K562 (cell line): Measurements from ENCODE around the gene LATS2. TPM values are rescaled to one million over a fixed set of nuclear protein-coding genes. Genes with fewer than 3 reads are reported as not detected.

Experiments
- ATAC-seq: fragments of 200-7000 bp; cut with Tn5 transposase; 3 replicates; pipeline ENCODE4 v1.9.1; 2020; ENCODE audit warnings: moderate library complexity
- BruUV-seq: library from RNA; stranded (reverse); fragments of 400-500 nt; replicated peaks from 2 replicates; lab custom pipeline; 2021; lab: Mats Ljungman, UMichigan
- CTCF ChIA-PET: fragments of 300-600 bp; formaldehyde crosslinking; extraction: SDS; loops from one replicate; lab custom pipeline; 2021; ENCODE audit warnings: low intra/inter-chr PET ratio; lab: Yijun Ruan, JAX
- POLR2A ChIA-PET: fragments of 300-600, 350-650 bp; sonication (Branson Sonifier 250); formaldehyde crosslinking; extraction: SDS; loops from one replicate; lab custom pipeline; 2021; ENCODE audit warnings: antibody characterized with exemption, inconsistent platforms; lab: Yijun Ruan, JAX
- DNase-seq, 4 experiments: peaks; one replicate each; pipeline versions ENCODE4 v3.0.0 to v3.0.0-alpha.2; 2011 to 2018; ENCODE audit warnings: low spot score in 3 of 4, mixed read lengths in 3 of 4; ENCODE audit errors: extremely low read depth in 1 of 4
- FAIRE-seq: peaks from 2 replicates; lab custom pipeline; 2011; peaks lifted over from hg19 to GRCh38; lab: Jason Lieb, UNC
- H2AFZ ChIP-seq: 2 replicates; pipeline ENCODE4 v1.6.0; 2011; ENCODE audit warnings: low read depth, low read length, control low read depth, inconsistent platforms
- H3K27ac ChIP-seq: fragments of 200-600 bp; 3 replicates; pipeline ENCODE4 v1.8.0; 2011; ENCODE audit warnings: low read depth, mild to moderate bottlenecking, control low read depth, inconsistent platforms, low read length, moderate library complexity, mixed read lengths; ENCODE audit errors: extremely low read depth
- H3K27me3 ChIP-seq, 2 experiments: fragments of 300-600 bp in 1 of 2; 2 replicates in 1 of 2; 3 replicates in 1 of 2; pipeline versions ENCODE4 v1.6.0 to v1.8.0; 2011; ENCODE audit warnings: inconsistent platforms in 2 of 2, low read length in 2 of 2, mild to moderate bottlenecking in 1 of 2, mixed read lengths in 1 of 2, moderate library complexity in 1 of 2; ENCODE audit not compliant: control insufficient read depth in 2 of 2, insufficient read depth in 2 of 2
- H3K36me3 ChIP-seq: fragments of 300-600 bp; 3 replicates; pipeline ENCODE4 v1.8.0; 2011; ENCODE audit warnings: mild to moderate bottlenecking, low read length, inconsistent platforms; ENCODE audit not compliant: control insufficient read depth, insufficient read depth
- H3K4me1 ChIP-seq, 2 experiments: fragments of 200-600 bp in 1 of 2; replicated peaks in 1 of 2; 2 replicates in 1 of 2; 3 replicates in 1 of 2; pipeline versions ENCODE4 v1.5.1 to v1.8.0; 2011; ENCODE audit warnings: inconsistent platforms in 2 of 2, low read length in 2 of 2, mild to moderate bottlenecking in 1 of 2, mixed read lengths in 1 of 2, moderate library complexity in 1 of 2; ENCODE audit not compliant: control insufficient read depth in 2 of 2, insufficient read depth in 2 of 2
- H3K4me2 ChIP-seq: 2 replicates; pipeline ENCODE4 v1.6.1; 2011; ENCODE audit warnings: low read length, control low read depth, inconsistent platforms, mixed read lengths; ENCODE audit not compliant: insufficient read depth
- H3K4me3 ChIP-seq: fragments of 200-600 bp; sonication (generic), shearing (Covaris generic); 2 replicates; pipeline ENCODE4 v1.5.1; 2016; ENCODE audit warnings: control low read depth, inconsistent platforms
- H3K79me2 ChIP-seq: fragments of 200-600 bp; 3 replicates; pipeline ENCODE4 v1.8.0; 2011; ENCODE audit warnings: low read length, inconsistent platforms; ENCODE audit not compliant: control insufficient read depth, insufficient read depth
- H3K9ac ChIP-seq, 2 experiments: 2 replicates each; pipeline versions ENCODE4 v1.6.0 to v1.6.1; 2011; ENCODE audit warnings: low read depth in 2 of 2, low read length in 2 of 2, control low read depth in 1 of 2, inconsistent platforms in 1 of 2, mild to moderate bottlenecking in 1 of 2, mixed read lengths in 1 of 2; ENCODE audit not compliant: insufficient read depth in 1 of 2
- H3K9me1 ChIP-seq: one replicate; pipeline ENCODE4 v1.6.0; 2011; ENCODE audit warnings: inconsistent platforms, mild to moderate bottlenecking, low read length, moderate library complexity; ENCODE audit not compliant: control insufficient read depth, insufficient read depth
- H3K9me3 ChIP-seq: replicated peaks from 2 replicates; pipeline ENCODE4 v1.5.1; 2011; ENCODE audit warnings: low read depth, low read length, inconsistent platforms; ENCODE audit not compliant: control insufficient read depth, insufficient read depth
- H4K20me1 ChIP-seq: replicated peaks from 2 replicates; pipeline ENCODE4 v1.6.1; 2011; ENCODE audit warnings: low read length, inconsistent platforms, mixed read lengths; ENCODE audit not compliant: control insufficient read depth, insufficient read depth
- ASH1L ChIP-seq: fragments of 450-650 bp; IDR thresholded peaks from 2 replicates; pipeline ENCODE4 v1.6.1; 2018; ENCODE audit warnings: borderline replicate concordance, mild to moderate bottlenecking, low read depth; ENCODE audit not compliant: partially characterized antibody
- CBX2 ChIP-seq: fragments of 200-600 bp; sonication (generic); IDR thresholded peaks from one replicate; pipeline ENCODE4 v1.6.1; 2012; ENCODE audit warnings: mild to moderate bottlenecking, low read length, inconsistent platforms; ENCODE audit not compliant: insufficient read depth, poor library complexity, severe bottlenecking
- HNRNPK ChIP-seq: fragments of 200-400 bp; formaldehyde crosslinking; IDR thresholded peaks from one replicate; pipeline ENCODE4 v1.6.1; 2018; ENCODE audit warnings: mild to moderate bottlenecking, low read depth, low read length; ENCODE audit not compliant: poor library complexity, severe bottlenecking
- RBM25 ChIP-seq: fragments of 200-400 bp; formaldehyde crosslinking; IDR thresholded peaks from 2 replicates; pipeline ENCODE4 v1.6.1; 2018; ENCODE audit warnings: low read length, low read depth, moderate library complexity; ENCODE audit not compliant: severe bottlenecking
- SMAD1 ChIP-seq: fragments of 150-350 bp; IDR thresholded peaks from 2 replicates; pipeline ENCODE4 v1.6.1; 2014; ENCODE audit warnings: low read length, low read depth; ENCODE audit not compliant: partially characterized antibody
- WGBS: fragments of 100-300 bp; shearing (Covaris generic); methylation state at CpG from one replicate; pipeline ENCODE4 v1.1.6; 2016; ENCODE audit warnings: low coverage, mixed read lengths; ENCODE audit not compliant: insufficient coverage; ENCODE audit errors: missing lambda C conversion rate; 5-methylcytosine and 5-hydroxymethylcytosine counted together
- in situ Hi-C: fragments of 300-500 bp; cut with MboI; formaldehyde crosslinking; loops from 4 replicates; pipeline ENCODE4 v1.15.0; 2018; ENCODE audit warnings: inconsistent platforms, mixed read lengths
- intact Hi-C: fragments of 100-400 bp; cut with micrococcal nuclease; formaldehyde crosslinking; loops from 2 replicates; pipeline ENCODE4 v1.14.2; 2022
- polyA plus RNA-seq, 8 experiments: library from polyadenylated mRNA; depleted of rRNA in 4 of 8; stranded (reverse) in 5 of 8; unstranded in 3 of 8; fragments of >200 nt; fragmentation: Nextera tagmentation in 2 of 8; fragmentation: Illumina TruSeq in 1 of 8; extraction: Ambion mirVana in 2 of 8; extraction: Trizol in 1 of 8; gene quantifications; 2 replicates each; pipeline versions ENCODE4 v1.2.1 to v1.2.3, GENCODE V29; 2011 to 2014; ENCODE audit warnings: inconsistent platforms in 1 of 8, missing spikeins in 1 of 8
- total RNA-seq, 7 experiments: library from RNA; depleted of rRNA in 6 of 7; stranded (reverse); fragments of >200 nt in 6 of 7; fragmentation: Illumina TruSeq in 2 of 7; extraction: Trizol in 2 of 7; gene quantifications; 2 replicates each; pipeline versions ENCODE4 v1.2.1 to v1.2.3, GENCODE V29; 2011 to 2021; ENCODE audit warnings: low replicate concordance in 1 of 7
- TF ChIP-seq, protein P1 (sequence below): fragments of 450-650 bp; conservative IDR thresholded peaks from 2 replicates; pipeline ENCODE4 v1.6.1; 2016; ENCODE audit warnings: missing genetic modification characterization, low read depth, mild to moderate bottlenecking, control low read depth, missing compliant biosample characterization
- TF ChIP-seq, protein P2 (sequence below), 2 experiments: fragments of 450-650 bp; formaldehyde crosslinking in 1 of 2; IDR thresholded peaks; 2 replicates each; pipeline versions ENCODE4 v1.4.0 to v1.6.1; 2014 to 2020; ENCODE audit warnings: mild to moderate bottlenecking in 2 of 2, borderline replicate concordance in 1 of 2, low read depth in 1 of 2

The LATS2 gene
- total and polyA plus RNA-seq, 9 of the 15 experiments (the other 6 are each of a cell fraction or from before 2014, with no cell fraction given) = 0.18 to 3.7 (median 0.76) TPM

DNA sequence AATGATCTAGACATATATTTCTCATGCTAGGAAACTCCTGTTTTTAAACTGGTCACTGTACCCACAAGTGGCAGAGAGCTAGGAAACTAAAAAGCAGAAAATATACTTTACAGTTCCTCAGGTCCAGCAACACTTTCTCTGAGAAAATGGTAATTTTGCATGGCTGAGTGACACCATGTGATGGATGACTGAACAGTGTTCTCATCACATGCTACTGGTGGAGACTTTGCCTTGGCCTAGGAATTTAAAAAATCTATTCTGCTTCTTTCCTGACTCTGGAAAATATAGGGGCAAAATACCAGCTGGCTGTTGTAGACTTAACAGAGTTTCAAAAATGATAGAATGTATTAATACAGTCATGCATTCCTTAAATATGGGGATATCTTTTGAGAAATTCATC lies 50.0 kb downstream of the LATS2 start:
- BruUV-seq = no TSS peak
- in situ Hi-C loops = no loop called here

DNA sequence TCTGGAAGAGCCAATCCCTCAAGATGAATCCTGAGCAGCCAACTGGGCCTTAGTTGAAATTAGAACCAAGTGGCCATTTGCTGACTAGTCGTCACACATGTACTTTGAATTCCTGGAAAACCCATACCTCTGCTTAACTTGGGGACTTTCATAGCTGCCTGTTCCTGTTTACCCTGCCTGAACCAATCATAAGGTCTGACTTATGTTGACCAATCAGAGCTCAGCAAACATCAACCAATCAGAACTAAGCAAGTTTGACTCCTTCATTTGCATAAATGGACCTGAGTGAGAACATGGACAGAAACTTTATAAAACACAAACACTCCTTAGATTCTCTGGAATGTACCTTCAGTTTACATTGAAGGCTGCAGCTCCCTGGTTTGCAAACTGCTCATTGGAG lies 50.8 kb downstream of the LATS2 start:
- H4K20me1 ChIP-seq = no peaks in the 10 kb centered on the region
- ChIA-PET CTCF (no interaction called here), POLR2A (no interaction called here)
- H3K36me3 ChIP-seq = no peaks in the 10 kb centered on the region
- H3K9ac ChIP-seq = no peak overlapping the region
- intact Hi-C loops (no loop called here), in situ Hi-C loops (no loop called here)
- WGBS = 0% methylated on average over 1 of the region's 1 CpG
- no peak overlapping the region; the same call in 1 of the 2 replicates for H3K4me2 ChIP-seq
- H3K4me3 ChIP-seq = no peak overlapping the region
- H3K27me3 ChIP-seq = no peaks in the 10 kb centered on the region
- H3K4me1 ChIP-seq = peaks cover 0 to 6% of the 10 kb centered on the region in 2 experiments; a peak in 1 of 5 replicates
- DNase-seq = peak; percentile 38 to 68 (median 52)
- no peak overlapping the region for H3K27ac ChIP-seq
- H3K9me3 ChIP-seq = no peaks in the 10 kb centered on the region
- BruUV-seq = no TSS peak
- H3K9me1 ChIP-seq = no peaks in the 10 kb centered on the region
- ATAC-seq = peak; percentile 86
- H2AFZ ChIP-seq = 0 out of 2 replicates have a peak overlapping the region, but pooled peaks have one; percentile 32
- FAIRE-seq = peak; percentile 73
- no peaks in the 10 kb centered on the region for H3K79me2 ChIP-seq
- TF ChIP-seq, protein P1, sequence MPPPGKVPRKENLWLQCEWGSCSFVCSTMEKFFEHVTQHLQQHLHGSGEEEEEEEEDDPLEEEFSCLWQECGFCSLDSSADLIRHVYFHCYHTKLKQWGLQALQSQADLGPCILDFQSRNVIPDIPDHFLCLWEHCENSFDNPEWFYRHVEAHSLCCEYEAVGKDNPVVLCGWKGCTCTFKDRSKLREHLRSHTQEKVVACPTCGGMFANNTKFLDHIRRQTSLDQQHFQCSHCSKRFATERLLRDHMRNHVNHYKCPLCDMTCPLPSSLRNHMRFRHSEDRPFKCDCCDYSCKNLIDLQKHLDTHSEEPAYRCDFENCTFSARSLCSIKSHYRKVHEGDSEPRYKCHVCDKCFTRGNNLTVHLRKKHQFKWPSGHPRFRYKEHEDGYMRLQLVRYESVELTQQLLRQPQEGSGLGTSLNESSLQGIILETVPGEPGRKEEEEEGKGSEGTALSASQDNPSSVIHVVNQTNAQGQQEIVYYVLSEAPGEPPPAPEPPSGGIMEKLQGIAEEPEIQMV (tag) = peak; percentile 93
- peak; percentile 48 for TF ChIP-seq RBM25
- TF ChIP-seq, protein P2, sequence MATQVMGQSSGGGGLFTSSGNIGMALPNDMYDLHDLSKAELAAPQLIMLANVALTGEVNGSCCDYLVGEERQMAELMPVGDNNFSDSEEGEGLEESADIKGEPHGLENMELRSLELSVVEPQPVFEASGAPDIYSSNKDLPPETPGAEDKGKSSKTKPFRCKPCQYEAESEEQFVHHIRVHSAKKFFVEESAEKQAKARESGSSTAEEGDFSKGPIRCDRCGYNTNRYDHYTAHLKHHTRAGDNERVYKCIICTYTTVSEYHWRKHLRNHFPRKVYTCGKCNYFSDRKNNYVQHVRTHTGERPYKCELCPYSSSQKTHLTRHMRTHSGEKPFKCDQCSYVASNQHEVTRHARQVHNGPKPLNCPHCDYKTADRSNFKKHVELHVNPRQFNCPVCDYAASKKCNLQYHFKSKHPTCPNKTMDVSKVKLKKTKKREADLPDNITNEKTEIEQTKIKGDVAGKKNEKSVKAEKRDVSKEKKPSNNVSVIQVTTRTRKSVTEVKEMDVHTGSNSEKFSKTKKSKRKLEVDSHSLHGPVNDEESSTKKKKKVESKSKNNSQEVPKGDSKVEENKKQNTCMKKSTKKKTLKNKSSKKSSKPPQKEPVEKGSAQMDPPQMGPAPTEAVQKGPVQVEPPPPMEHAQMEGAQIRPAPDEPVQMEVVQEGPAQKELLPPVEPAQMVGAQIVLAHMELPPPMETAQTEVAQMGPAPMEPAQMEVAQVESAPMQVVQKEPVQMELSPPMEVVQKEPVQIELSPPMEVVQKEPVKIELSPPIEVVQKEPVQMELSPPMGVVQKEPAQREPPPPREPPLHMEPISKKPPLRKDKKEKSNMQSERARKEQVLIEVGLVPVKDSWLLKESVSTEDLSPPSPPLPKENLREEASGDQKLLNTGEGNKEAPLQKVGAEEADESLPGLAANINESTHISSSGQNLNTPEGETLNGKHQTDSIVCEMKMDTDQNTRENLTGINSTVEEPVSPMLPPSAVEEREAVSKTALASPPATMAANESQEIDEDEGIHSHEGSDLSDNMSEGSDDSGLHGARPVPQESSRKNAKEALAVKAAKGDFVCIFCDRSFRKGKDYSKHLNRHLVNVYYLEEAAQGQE (IDR thresholded peaks at IDR 0.05; ENCODE audit: borderline replicate concordance) = no peak
- TF ChIP-seq, protein P2 (CRISPR knock-in tag; IDR thresholded peaks at IDR 0.05; ENCODE audit: low read depth) = no peak

More for the DNA sequence above, 50.0 kb downstream of the LATS2 start:
- FAIRE-seq (no peak), ATAC-seq (no peak), DNase-seq (no peak)
- TF ChIP-seq HNRNPK (no peak), ASH1L (no peak), CBX2 (no peak), SMAD1 (no peak)
- Histone ChIP-seq H3K27ac (no peak overlapping the region), H3K4me2 (no peak overlapping the region), H3K9me1 (no peaks in the 10 kb centered on the region), H3K79me2 (no peaks in the 10 kb centered on the region), H4K20me1 (no peaks in the 10 kb centered on the region), H2AFZ (no peak overlapping the region), H3K4me3 (no peak overlapping the region), H3K4me1 (peaks cover 0 to 6% of the 10 kb centered on the region in 2 experiments; a peak in 1 of 5 replicates), H3K9me3 (no peaks in the 10 kb centered on the region), H3K9ac (no peak overlapping the region), H3K27me3 (no peaks in the 10 kb centered on the region), H3K36me3 (no peaks in the 10 kb centered on the region)
- CTCF ChIA-PET = no interaction called here
- intact Hi-C loops = no loop called here
- POLR2A ChIA-PET = no interaction called here
